ENCODE data around the gene CDCA3.

Gene CDCA3

DNA sequence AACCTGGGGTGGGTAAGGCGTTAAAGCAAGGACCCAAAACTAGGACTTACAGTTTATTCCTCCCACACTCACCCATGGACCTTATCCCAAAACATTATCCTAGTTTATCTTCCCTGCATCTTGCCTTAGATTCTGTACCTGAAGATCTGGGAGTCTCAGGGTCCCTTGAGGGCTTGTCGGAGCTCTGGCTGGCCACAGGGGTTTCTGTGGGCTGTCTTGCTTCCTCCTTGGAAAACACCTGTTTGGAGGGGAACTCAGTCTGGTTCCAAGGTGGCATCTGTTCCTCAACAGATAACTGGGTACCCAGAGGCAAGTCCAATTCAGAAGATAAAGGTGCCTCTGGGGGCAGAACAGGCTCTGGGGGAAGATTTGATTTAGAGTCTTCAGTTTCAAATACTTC lies 1.7 kb downstream of the CDCA3 start:
- DNase-seq (ENCODE audit: low read depth): no peak
- no peak for TF ChIP-seq CTCF (IDR thresholded peaks at IDR 0.05; ENCODE audit: low read length, missing control alignments)
- no peak overlapping the region for H3K4me3 ChIP-seq (replicated peaks; ENCODE audit: low read depth, low read length)

GRCh38 chr12:6847676-6848075 lies 3.4 kb downstream of the CDCA3 start:
- DNase-seq (ENCODE audit: low read depth): no peak
- no peak for TF ChIP-seq CTCF (IDR thresholded peaks at IDR 0.05; ENCODE audit: low read length, missing control alignments)
- no peak overlapping the region for H3K4me3 ChIP-seq (replicated peaks; ENCODE audit: low read depth, low read length)

- no peak for TF ChIP-seq CTCF (IDR thresholded peaks at IDR 0.05; ENCODE audit: low read length, missing control alignments)
- no peak for DNase-seq (ENCODE audit: low read depth)
- no peak overlapping the region for H3K4me3 ChIP-seq (replicated peaks; ENCODE audit: low read depth, low read length)
Observed at GRCh38 chr12:6846316-6846869, 4.7 kb downstream of the CDCA3 start.

- no peak for TF ChIP-seq CTCF (IDR thresholded peaks at IDR 0.05; ENCODE audit: low read length, missing control alignments)
- H3K4me3 ChIP-seq (replicated peaks; ENCODE audit: low read depth, low read length): no peak overlapping the region
- no peak for DNase-seq (ENCODE audit: low read depth)
Observed at GRCh38 chr12:6845395-6845794, 5.7 kb downstream of the CDCA3 start.

- H3K4me3 ChIP-seq (replicated peaks; ENCODE audit: low read depth, low read length): no peak overlapping the region
- DNase-seq (ENCODE audit: low read depth): no peak
- no peak for TF ChIP-seq CTCF (IDR thresholded peaks at IDR 0.05; ENCODE audit: low read length, missing control alignments)
Observed at GRCh38 chr12:6843118-6843902, 7.8 kb downstream of the CDCA3 start.

DNA sequence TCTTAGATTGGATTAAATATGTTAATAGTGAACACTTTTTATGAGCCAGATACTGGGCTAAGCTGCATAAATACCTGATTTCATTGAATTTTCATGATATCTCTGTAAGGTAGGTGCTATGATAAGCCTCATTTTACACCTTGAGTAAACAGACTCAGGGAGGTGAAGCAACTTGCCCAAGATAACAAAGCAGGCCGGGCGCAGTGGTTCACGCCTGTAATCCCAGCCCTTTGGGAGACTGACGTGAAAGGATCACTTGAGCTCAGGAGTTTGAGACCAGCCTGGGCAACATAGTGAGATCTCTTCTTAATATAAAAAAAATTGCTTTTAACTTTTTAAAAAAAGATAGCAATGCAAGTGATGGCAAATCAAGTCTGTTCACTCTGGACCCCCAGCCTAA lies 9.0 kb downstream of the CDCA3 start:
- no peak for TF ChIP-seq CTCF (IDR thresholded peaks at IDR 0.05; ENCODE audit: low read length, missing control alignments)
- no peak overlapping the region for H3K4me3 ChIP-seq (replicated peaks; ENCODE audit: low read depth, low read length)
- no peak for DNase-seq (ENCODE audit: low read depth)

Measured in fibroblast of pulmonary artery (primary cell).